Suprapubic skin (tissue), 4 donors: ENCODE data around the gene RND1. TPM values are rescaled to one million over a fixed set of nuclear protein-coding genes. Genes with fewer than 3 reads are reported as not detected.
"Not testable (repeated sequence)": the region's sequence is repeated elsewhere in the genome, so short reads cannot be mapped to it uniquely, and the experiment has no call there.

ENCODE experiments used
- DNase-seq, 2 donors: peaks; one replicate each; pipeline ENCODE4 v3.0.0-alpha.2; 2019; ENCODE audit warnings: low spot score in 2 of 2
- H3K27ac ChIP-seq: fragments of 200-600 bp; sonication (generic); one replicate; pipeline ENCODE4 v1.5.1; 2019
- H3K27me3 ChIP-seq: fragments of 200-600 bp; sonication (generic); one replicate; pipeline ENCODE4 v1.5.1; 2019
- H3K36me3 ChIP-seq: fragments of 200-600 bp; sonication (generic); one replicate; pipeline ENCODE4 v1.5.1; 2019
- H3K4me1 ChIP-seq: fragments of 200-600 bp; sonication (generic); one replicate; pipeline ENCODE4 v1.5.1; 2019
- H3K4me3 ChIP-seq: fragments of 200-600 bp; sonication (generic); one replicate; pipeline ENCODE4 v1.5.1; 2019; ENCODE audit warnings: mild to moderate bottlenecking
- H3K9me3 ChIP-seq: fragments of 200-600 bp; sonication (generic); one replicate; pipeline ENCODE4 v1.5.1; 2019
- EP300 ChIP-seq: sonication (generic); formaldehyde crosslinking; IDR thresholded peaks from one replicate; pipeline ENCODE4 v1.6.1; 2017; ENCODE audit warnings: antibody characterized with exemption
- POLR2A ChIP-seq, 2 donors: fragments of 450-650 bp; IDR thresholded peaks; one replicate each; pipeline ENCODE4 v1.6.1; 2017; ENCODE audit warnings: antibody characterized with exemption in 2 of 2, mild to moderate bottlenecking in 2 of 2, moderate library complexity in 2 of 2
- POLR2AphosphoS5 ChIP-seq, 3 donors: sonication (generic); formaldehyde crosslinking; IDR thresholded peaks; one replicate each; pipeline ENCODE4 v1.6.1; 2017; ENCODE audit warnings: antibody characterized with exemption in 3 of 3
- WGBS: methylation state at CpG from one replicate; pipeline ENCODE4 v1.1.5; 2018; 5-methylcytosine and 5-hydroxymethylcytosine counted together
- total RNA-seq, 4 donors: library from RNA; depleted of rRNA; stranded (reverse); fragments of >200 nt; gene quantifications; one replicate each; pipeline ENCODE4 v1.1.0, GENCODE V29; 2016
- TF ChIP-seq, protein P1 (sequence below), 2 donors: fragments of 200-600 bp in 1 of 2; fragments of 450-650 bp in 1 of 2; sonication (generic) in 1 of 2; IDR thresholded peaks; one replicate each; pipeline ENCODE4 v1.5.1; 2016 to 2019; ENCODE audit warnings: antibody characterized with exemption in 2 of 2, mild to moderate bottlenecking in 1 of 2, moderate library complexity in 1 of 2

Gene RND1
- total RNA-seq, 4 donors from 2014 or later, result 0.40 to 1.1 (median 0.65) TPM; not detected in 1

DNA sequence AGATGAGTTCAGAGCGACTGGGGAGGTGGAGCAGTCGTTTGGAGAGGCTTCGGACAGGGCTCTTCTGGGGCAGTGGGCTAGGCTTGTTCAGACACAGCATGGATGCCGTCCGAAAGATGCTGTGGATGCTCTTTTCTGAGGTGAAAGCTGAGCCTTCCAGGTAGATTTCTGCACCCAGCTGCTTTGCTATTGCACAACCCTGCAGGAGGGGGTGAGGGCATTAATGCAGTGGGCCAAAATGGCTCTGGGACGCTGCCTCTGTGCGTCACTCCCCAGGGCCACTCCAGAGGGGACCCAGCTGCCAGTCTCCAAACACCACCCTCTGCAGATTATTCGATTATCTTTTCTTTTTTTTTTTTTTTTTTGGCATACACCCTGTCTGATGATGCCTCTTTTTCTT lies 7.6 kb downstream of the RND1 start:
- Histone ChIP-seq H3K4me3 (no peak overlapping the region), H3K27ac (no peak overlapping the region), H3K9me3 (no peaks in the 10 kb centered on the region), H3K36me3 (no peaks in the 10 kb centered on the region), H3K27me3 (peaks cover 6% of the 10 kb centered on the region), H3K4me1 (peaks cover 4% of the 10 kb centered on the region)
- no peak for DNase-seq
- WGBS, result 68% methylated on average over 8 of the region's 8 CpGs
- TF ChIP-seq, protein P1, sequence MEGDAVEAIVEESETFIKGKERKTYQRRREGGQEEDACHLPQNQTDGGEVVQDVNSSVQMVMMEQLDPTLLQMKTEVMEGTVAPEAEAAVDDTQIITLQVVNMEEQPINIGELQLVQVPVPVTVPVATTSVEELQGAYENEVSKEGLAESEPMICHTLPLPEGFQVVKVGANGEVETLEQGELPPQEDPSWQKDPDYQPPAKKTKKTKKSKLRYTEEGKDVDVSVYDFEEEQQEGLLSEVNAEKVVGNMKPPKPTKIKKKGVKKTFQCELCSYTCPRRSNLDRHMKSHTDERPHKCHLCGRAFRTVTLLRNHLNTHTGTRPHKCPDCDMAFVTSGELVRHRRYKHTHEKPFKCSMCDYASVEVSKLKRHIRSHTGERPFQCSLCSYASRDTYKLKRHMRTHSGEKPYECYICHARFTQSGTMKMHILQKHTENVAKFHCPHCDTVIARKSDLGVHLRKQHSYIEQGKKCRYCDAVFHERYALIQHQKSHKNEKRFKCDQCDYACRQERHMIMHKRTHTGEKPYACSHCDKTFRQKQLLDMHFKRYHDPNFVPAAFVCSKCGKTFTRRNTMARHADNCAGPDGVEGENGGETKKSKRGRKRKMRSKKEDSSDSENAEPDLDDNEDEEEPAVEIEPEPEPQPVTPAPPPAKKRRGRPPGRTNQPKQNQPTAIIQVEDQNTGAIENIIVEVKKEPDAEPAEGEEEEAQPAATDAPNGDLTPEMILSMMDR (IDR thresholded peaks at IDR 0.05), result no peak
- TF ChIP-seq POLR2AphosphoS5 (IDR thresholded peaks at IDR 0.05) (no peak), EP300 (no peak), POLR2A (IDR thresholded peaks at IDR 0.05) (no peak)

DNA sequence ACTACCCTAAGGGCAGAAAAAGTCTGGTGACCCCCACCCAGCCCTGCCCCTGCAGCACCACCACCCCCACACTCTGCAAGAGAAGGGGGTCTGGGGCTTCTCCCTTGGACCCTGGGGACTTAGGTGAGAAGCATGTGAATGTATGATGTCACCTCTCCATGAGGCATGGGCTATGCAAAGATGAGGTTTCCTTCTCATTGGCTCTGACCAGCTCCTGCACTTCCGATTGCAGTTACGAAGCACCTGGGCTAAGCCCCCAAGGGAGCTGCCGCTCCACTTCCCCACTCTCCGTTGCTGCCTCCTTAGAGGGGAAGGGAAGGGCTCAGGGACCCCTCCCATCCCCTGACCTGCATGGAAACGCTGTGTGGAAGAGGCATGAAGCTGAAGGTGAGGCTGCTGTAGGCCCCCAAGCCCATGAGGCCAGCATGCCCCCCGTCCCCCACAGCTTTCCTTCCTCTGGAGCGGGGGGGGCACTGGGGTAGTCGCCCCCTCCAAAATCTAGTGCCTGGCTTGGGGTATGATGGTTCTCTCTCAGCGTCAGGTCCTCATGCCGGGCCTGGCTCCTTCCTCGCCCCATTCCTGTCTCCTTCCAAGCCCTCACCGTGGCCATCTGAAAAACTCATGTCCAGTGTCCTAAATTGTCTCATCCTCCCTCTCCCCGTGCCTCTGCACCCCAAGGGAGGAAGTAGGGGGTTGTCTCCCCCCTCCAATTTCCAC lies 8.2 kb downstream of the RND1 start:
- H3K27ac ChIP-seq, result no peak overlapping the region
- no peaks in the 10 kb centered on the region for H3K27me3 ChIP-seq
- no peak for DNase-seq
- no peaks in the 10 kb centered on the region for H3K9me3 ChIP-seq
- H3K36me3 ChIP-seq, result no peaks in the 10 kb centered on the region
- no peak for TF ChIP-seq EP300
- no peak for TF ChIP-seq POLR2A (IDR thresholded peaks at IDR 0.05)
- TF ChIP-seq, protein P1 (IDR thresholded peaks at IDR 0.05), result no peak
- no peak for TF ChIP-seq POLR2AphosphoS5 (IDR thresholded peaks at IDR 0.05)
- no peak overlapping the region for H3K4me3 ChIP-seq
- H3K4me1 ChIP-seq, result peaks cover 10% of the 10 kb centered on the region
- WGBS, result 86% methylated on average over 13 of the region's 13 CpGs

DNA sequence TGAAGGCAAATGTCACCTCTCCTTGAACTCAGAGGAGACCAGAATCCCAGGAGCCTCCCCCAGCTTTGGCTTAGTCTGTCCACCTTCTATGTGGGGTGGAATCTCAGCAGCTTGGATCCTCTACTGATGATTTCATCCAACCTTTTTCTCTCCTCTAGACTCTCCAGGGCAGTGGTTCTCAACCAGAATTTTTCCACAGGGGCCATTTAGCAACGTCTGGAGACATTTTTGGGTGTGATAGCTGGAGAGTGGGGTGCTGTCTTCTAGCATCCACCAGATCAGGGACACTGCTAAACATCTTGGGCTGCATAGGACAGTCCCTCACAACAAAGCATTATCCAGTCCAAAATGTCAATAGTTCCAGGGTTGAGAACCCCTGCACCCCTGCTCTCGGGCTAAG lies 9.3 kb downstream of the RND1 start:
- Histone ChIP-seq H3K4me1 (peaks cover 12% of the 10 kb centered on the region), H3K4me3 (no peak overlapping the region), H3K36me3 (no peaks in the 10 kb centered on the region), H3K27me3 (no peaks in the 10 kb centered on the region), H3K27ac (no peak overlapping the region), H3K9me3 (no peaks in the 10 kb centered on the region)
- no peak for TF ChIP-seq POLR2A (IDR thresholded peaks at IDR 0.05)
- 71% methylated on average over 2 of the region's 2 CpGs for WGBS
- no peak for DNase-seq

DNA sequence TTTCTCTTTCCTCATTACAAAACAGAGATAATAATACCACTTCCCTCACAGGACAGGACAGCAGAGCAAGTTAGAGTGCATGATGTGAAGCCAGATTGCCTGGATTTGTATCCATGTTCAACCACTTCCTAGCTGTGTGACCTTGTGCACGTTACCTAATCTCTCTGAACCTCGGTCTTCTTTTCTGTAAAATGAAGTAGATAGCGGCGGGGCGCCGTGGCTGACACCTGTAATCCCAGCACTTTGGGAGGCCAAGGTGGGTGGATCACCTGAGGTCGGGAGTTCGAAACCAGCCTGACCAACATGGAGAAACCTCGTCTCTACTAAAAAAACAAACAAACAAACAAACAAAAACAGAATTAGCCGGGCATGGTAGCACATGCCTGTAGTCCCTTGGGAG lies 10.7 kb downstream of the RND1 start:
- H3K9me3 ChIP-seq, H3K4me3 ChIP-seq, DNase-seq, H3K36me3 ChIP-seq, H3K27me3 ChIP-seq, H3K27ac ChIP-seq: not testable (repeated sequence)
- 94% methylated on average over 10 of the region's 10 CpGs for WGBS
- peaks cover 24% of the 10 kb centered on the region for H3K4me1 ChIP-seq

DNA sequence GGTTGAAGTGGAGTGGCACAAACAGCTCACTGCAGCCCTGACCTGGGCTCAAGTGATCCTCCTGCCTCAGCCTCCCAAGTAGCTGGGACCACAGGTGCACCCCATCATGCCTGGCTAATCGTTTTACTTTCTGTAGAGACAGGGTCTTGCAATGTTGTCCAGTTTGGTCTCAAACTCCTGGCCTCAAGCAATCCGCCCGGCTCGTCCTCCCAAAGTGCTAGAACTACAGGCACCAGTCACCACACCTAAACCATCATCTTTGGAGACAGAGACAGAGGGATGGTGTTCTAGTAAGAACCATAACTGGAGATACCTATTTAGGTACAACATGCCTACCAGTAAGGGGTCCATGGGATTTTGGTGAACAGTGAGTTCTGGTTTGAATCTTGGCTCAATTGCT lies 11.2 kb downstream of the RND1 start:
- no peak overlapping the region for H3K4me3 ChIP-seq
- no peak overlapping the region for H3K27ac ChIP-seq
- no peak for DNase-seq
- H3K4me1 ChIP-seq, result peaks cover 24% of the 10 kb centered on the region
- 85% methylated on average over 4 of the region's 4 CpGs for WGBS
- H3K9me3 ChIP-seq, result no peaks in the 10 kb centered on the region
- no peaks in the 10 kb centered on the region for H3K36me3 ChIP-seq
- H3K27me3 ChIP-seq, result no peaks in the 10 kb centered on the region
- TF ChIP-seq, protein P1 (IDR thresholded peaks at IDR 0.05), result no peak
- TF ChIP-seq POLR2A (IDR thresholded peaks at IDR 0.05) (no peak), EP300 (no peak)

DNA sequence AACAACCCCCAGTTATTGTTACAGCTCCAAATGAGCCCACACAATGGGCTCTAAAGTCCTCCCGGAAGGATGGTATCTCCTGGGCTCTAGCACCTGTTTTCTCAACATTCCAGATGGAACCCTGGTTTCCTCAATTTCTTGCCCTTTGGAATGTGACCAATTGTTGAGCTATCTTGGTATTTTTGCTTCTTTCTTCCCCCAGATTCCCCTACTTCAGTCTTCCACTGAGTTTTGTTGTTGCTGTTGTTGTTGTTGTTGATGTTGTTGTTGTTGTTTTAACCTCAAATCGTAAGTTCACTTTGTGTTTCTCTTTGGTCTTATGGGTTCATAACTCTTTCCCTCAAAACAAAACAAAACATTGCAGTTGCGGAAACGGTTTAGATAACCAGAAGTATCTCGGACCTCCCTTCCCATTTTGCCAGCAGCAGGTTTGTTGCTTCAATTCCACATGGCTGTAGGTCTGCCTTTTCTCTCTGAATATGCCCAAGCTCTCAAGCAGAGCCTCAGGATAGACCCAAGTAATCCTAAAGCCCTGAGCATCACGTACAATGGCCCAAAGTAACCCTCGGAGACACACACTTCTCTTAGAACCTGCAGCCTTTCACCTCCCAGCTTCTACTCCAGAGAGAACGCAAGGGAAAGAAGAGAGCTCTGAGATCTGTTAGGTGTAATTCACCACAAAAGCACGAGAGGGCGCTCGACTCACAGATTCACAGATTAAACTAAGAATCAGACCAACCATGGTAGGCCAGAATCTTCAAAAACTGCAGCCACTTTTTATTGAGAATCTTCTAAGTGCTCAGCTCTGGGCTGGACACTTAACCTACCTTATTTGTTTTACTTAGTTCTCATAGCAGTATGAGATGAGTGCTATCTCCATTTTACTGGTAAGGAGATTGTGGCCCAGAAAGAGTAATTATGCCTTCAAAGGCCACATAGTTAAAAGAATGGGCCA lies 12.7 kb downstream of the RND1 start:
- no peaks in the 10 kb centered on the region for H3K36me3 ChIP-seq
- DNase-seq, result peak; percentile 91 to 94
- TF ChIP-seq POLR2AphosphoS5 (IDR thresholded peaks at IDR 0.05) (no peak), POLR2A (IDR thresholded peaks at IDR 0.05) (no peak), EP300 (no peak)
- TF ChIP-seq, protein P1 (IDR thresholded peaks at IDR 0.05), result peak; percentile 79 to 98
- H3K4me3 ChIP-seq, result peak overlapping the region; percentile 72
- no peaks in the 10 kb centered on the region for H3K27me3 ChIP-seq
- H3K4me1 ChIP-seq, result peaks cover 28% of the 10 kb centered on the region
- no peaks in the 10 kb centered on the region for H3K9me3 ChIP-seq
- under 1% methylated on average over 11 of the region's 11 CpGs for WGBS
- H3K27ac ChIP-seq, result peak overlapping the region; percentile 85
